ENCODE measurements around the gene ELP6. TPM values are rescaled to one million over a fixed set of nuclear protein-coding genes. Genes with fewer than 3 reads are reported as not detected.
"Not testable (repeated sequence)": the region's sequence is repeated elsewhere in the genome, so short reads cannot be mapped to it uniquely, and the experiment has no call there.

The ELP6 gene
- total and polyA plus RNA-seq, 7 donors: 17.7 to 50.9 (median 21.2) TPM

DNA sequence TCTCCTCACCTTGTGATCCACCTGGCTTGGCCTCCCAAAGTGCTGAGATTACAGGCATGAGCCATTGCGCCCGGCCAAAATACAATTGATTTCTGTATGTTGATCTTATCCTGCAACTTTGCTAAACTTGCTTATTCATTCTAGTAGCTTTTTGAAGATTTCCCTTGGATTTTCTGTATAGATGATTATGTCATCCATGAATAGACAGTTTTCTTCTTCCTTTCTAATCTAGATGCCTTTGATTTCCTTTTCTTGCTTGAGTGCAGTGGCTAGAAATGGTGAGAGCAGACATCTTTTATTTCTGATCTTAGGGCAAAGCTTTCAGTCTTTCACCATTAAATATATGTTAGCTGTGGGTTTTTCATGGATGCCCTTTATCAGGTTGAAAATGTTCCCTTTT is 4.4 kb upstream of the ELP6 start:
- Histone ChIP-seq H3K4me1 (no peaks in the 10 kb centered on the region), H3K9me3 (no peaks in the 10 kb centered on the region), H3K27me3 (ENCODE audit: insufficient read depth in 3 of 3, low read length in 2 of 3) (no peaks in the 10 kb centered on the region), H3K4me3 (no peak overlapping the region), H3K36me3 (ENCODE audit: insufficient read depth in 1 of 2, low read depth in 1 of 2) (no peaks in the 10 kb centered on the region), H3K27ac (no peak overlapping the region)
- intact Hi-C loops (cut with DNase I): no loop called here
- DNase-seq: no peak
- 93 to 98% (median 96%) methylated on average over 2 of the region's 2 CpGs for WGBS, 3 donors
- no peak for ATAC-seq
- TF ChIP-seq, protein P1, sequence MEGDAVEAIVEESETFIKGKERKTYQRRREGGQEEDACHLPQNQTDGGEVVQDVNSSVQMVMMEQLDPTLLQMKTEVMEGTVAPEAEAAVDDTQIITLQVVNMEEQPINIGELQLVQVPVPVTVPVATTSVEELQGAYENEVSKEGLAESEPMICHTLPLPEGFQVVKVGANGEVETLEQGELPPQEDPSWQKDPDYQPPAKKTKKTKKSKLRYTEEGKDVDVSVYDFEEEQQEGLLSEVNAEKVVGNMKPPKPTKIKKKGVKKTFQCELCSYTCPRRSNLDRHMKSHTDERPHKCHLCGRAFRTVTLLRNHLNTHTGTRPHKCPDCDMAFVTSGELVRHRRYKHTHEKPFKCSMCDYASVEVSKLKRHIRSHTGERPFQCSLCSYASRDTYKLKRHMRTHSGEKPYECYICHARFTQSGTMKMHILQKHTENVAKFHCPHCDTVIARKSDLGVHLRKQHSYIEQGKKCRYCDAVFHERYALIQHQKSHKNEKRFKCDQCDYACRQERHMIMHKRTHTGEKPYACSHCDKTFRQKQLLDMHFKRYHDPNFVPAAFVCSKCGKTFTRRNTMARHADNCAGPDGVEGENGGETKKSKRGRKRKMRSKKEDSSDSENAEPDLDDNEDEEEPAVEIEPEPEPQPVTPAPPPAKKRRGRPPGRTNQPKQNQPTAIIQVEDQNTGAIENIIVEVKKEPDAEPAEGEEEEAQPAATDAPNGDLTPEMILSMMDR (IDR thresholded peaks at IDR 0.05): no peak

- DNase-seq: no peak
- TF ChIP-seq, protein P1 (IDR thresholded peaks at IDR 0.05): no peak
- intact Hi-C loops (cut with DNase I): no loop called here
- Histone ChIP-seq H3K4me1 (no peaks in the 10 kb centered on the region), H3K27ac (no peak overlapping the region), H3K9me3 (no peaks in the 10 kb centered on the region), H3K4me3 (no peak overlapping the region), H3K27me3 (ENCODE audit: insufficient read depth in 3 of 3, low read length in 2 of 3) (no peaks in the 10 kb centered on the region), H3K36me3 (ENCODE audit: insufficient read depth in 1 of 2, low read depth in 1 of 2) (peaks cover 0 to 2% of the 10 kb centered on the region in 2 donors)
- WGBS, 3 donors: 25 to 31% (median 29%) methylated on average over 5 of the region's 5 CpGs
- ATAC-seq: no peak
Measured at GRCh38 chr3:47515864-47516319, 2.4 kb upstream of the ELP6 start.

DNA sequence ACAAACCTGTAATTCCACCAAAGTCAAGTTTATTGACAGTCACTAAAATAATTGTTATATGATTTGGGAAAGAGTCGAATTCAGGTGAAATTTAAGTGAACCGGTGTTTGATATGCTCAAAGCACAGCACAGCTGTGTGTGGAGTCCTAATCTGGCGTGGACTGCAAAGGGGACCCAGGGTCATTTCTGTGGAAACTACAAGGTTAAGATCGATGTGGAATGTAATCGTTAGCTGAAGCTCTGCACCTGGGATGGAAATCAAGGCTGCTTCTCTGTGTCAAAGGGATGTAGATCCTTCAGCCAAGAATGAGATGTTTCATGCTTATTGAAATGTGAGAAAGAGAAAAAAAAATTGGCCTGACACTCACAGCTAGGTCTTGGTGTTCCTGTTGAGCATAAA is 1.6 kb upstream of the ELP6 start:
- H3K27me3 ChIP-seq (ENCODE audit: insufficient read depth in 3 of 3, low read length in 2 of 3): no peaks in the 10 kb centered on the region
- DNase-seq: no peak
- TF ChIP-seq, protein P1 (IDR thresholded peaks at IDR 0.05): no peak
- no peak overlapping the region for H3K4me3 ChIP-seq
- H3K36me3 ChIP-seq (ENCODE audit: insufficient read depth in 1 of 2, low read depth in 1 of 2): peaks cover 0 to 10% of the 10 kb centered on the region in 2 donors
- intact Hi-C loops (cut with DNase I): no loop called here
- H3K27ac ChIP-seq: no peak overlapping the region
- no peaks in the 10 kb centered on the region for H3K9me3 ChIP-seq
- WGBS, 3 donors: 40 to 53% (median 48%) methylated on average over 5 of the region's 5 CpGs
- no peak for ATAC-seq
- H3K4me1 ChIP-seq: no peaks in the 10 kb centered on the region

DNA sequence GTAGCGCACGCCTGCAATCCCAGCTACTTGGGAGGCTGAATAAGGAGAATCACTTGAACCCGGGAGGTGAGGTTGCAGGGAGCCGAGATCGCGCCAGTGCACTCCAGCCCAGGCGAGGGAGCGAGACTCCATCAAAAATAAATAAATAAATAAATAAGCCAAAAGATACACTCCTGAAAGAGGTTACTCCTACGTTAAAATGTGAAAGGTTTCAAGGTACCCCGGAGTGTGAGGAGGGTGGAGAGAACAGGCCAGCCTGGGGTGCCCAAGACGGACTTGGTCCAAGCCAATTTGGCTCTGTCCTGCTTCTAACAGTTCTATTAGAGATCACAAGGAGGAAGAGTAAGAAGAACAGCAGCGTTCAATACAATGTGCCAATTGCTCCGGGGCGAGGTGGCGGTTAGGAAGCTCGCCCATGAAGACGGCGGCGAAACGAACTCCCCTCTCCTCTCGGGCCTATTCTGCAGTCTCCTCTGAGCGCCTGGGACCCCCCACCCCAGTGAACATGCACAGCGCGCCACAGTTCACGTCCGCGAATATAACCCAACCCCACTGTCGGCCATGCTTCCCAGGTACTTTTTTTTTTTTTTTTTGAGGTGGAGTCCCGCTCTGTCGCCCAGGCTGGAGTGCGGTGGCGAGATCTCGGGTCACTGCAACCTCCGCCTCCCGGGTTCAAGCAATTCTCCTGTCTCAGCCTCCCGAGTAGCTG is 942 bp downstream of the ELP6 start:
- TF ChIP-seq, protein P1 (IDR thresholded peaks at IDR 0.05): no peak
- H3K4me1 ChIP-seq: no peaks in the 10 kb centered on the region
- ATAC-seq: peak in 2 of 4 donors; percentile 8 to 21
- 22% methylated on average over 36 of the region's 36 CpGs for WGBS, 3 donors
- H3K27me3 ChIP-seq (ENCODE audit: insufficient read depth in 3 of 3, low read length in 2 of 3): no peaks in the 10 kb centered on the region
- intact Hi-C loops (cut with DNase I): no loop called here
- H3K4me3 ChIP-seq: peak overlapping the region; percentile 84
- DNase-seq: peak; percentile 26 to 58
- H3K36me3 ChIP-seq (ENCODE audit: insufficient read depth in 1 of 2, low read depth in 1 of 2): peaks cover 2 to 34% of the 10 kb centered on the region in 2 donors
- peak overlapping the region; percentile 96 for H3K27ac ChIP-seq
- no peaks in the 10 kb centered on the region for H3K9me3 ChIP-seq

- peaks cover 8 to 89% of the 10 kb centered on the region in 2 donors for H3K36me3 ChIP-seq (ENCODE audit: insufficient read depth in 1 of 2, low read depth in 1 of 2)
- intact Hi-C loops (cut with DNase I); H3K9me3 ChIP-seq; ATAC-seq; DNase-seq; H3K27me3 ChIP-seq (ENCODE audit: insufficient read depth in 3 of 3, low read length in 2 of 3); H3K4me3 ChIP-seq; H3K27ac ChIP-seq; H3K4me1 ChIP-seq: not testable (repeated sequence)
- WGBS, 3 donors: 99% methylated on average over 6 of the region's 6 CpGs
Measured at GRCh38 chr3:47505267-47505666, 8.2 kb downstream of the ELP6 start.
